MM.1S (cell line): ENCODE data around the gene SLC45A3.
"Not testable (repeated sequence)": the region's sequence is repeated elsewhere in the genome, so short reads cannot be mapped to it uniquely, and the experiment has no call there.

Experiments used
- DNase-seq: peaks from one replicate; pipeline ENCODE4 v3.0.0-alpha.2; 2015
- H2AFZ ChIP-seq: fragments of 300-600 bp; sonication (generic); 2 replicates; pipeline ENCODE4 v1.6.0; 2016; ENCODE audit warnings: antibody characterized with exemption, low read length
- H3F3A ChIP-seq: fragments of 300-600 bp; sonication (generic); 2 replicates; pipeline ENCODE4 v1.6.1; 2016; ENCODE audit warnings: mild to moderate bottlenecking, antibody characterized with exemption, low read length, moderate library complexity, mixed read lengths; ENCODE audit not compliant: insufficient read depth
- H3K27ac ChIP-seq: fragments of 300-600 bp; sonication (generic); 2 replicates; pipeline ENCODE4 v1.5.1; 2016; ENCODE audit warnings: mild to moderate bottlenecking, low read length
- H3K27me3 ChIP-seq: fragments of 300-600 bp; sonication (generic); replicated peaks from 2 replicates; pipeline ENCODE4 v1.6.0; 2016; ENCODE audit warnings: low read length; ENCODE audit not compliant: insufficient read depth
- H3K36me3 ChIP-seq: fragments of 300-600 bp; sonication (generic); replicated peaks from 2 replicates; pipeline ENCODE4 v1.6.1; 2016; ENCODE audit warnings: mild to moderate bottlenecking, low read length, mixed read lengths; ENCODE audit not compliant: insufficient read depth
- H3K4me1 ChIP-seq: fragments of 300-600 bp; sonication (generic); 2 replicates; pipeline ENCODE4 v1.6.1; 2016; ENCODE audit warnings: low read length, mixed read lengths
- H3K4me2 ChIP-seq: fragments of 300-600 bp; sonication (generic); 2 replicates; pipeline ENCODE4 v1.6.0; 2016; ENCODE audit warnings: low read depth, low read length
- H3K4me3 ChIP-seq: fragments of 300-600 bp; sonication (generic); 2 replicates; pipeline ENCODE4 v1.5.1; 2016; ENCODE audit warnings: low read length, mixed read lengths
- H3K79me2 ChIP-seq: fragments of 300-600 bp; sonication (generic); 2 replicates; pipeline ENCODE4 v1.6.1; 2016; ENCODE audit warnings: mixed run types, low read length, mixed read lengths
- H3K9ac ChIP-seq: fragments of 300-600 bp; sonication (generic); 2 replicates; pipeline ENCODE4 v1.6.1; 2016; ENCODE audit warnings: low read length, mixed read lengths
- H3K9me2 ChIP-seq: fragments of 300-600 bp; sonication (generic); replicated peaks from 2 replicates; pipeline ENCODE4 v1.6.1; 2016; ENCODE audit warnings: mild to moderate bottlenecking, low read length, mixed read lengths; ENCODE audit not compliant: insufficient read depth
- H3K9me3 ChIP-seq: fragments of 300-600 bp; sonication (generic); replicated peaks from 2 replicates; pipeline ENCODE4 v1.6.1; 2016; ENCODE audit warnings: mild to moderate bottlenecking, low read length, mixed read lengths; ENCODE audit not compliant: insufficient read depth
- H4K20me1 ChIP-seq: fragments of 300-600 bp; sonication (generic); 2 replicates; pipeline ENCODE4 v1.6.1; 2016; ENCODE audit warnings: mild to moderate bottlenecking, low read length, moderate library complexity, mixed read lengths; ENCODE audit not compliant: insufficient read depth
- CTCF ChIP-seq: fragments of 300-600 bp; sonication (generic); IDR thresholded peaks from 2 replicates; pipeline ENCODE4 v1.5.1; 2016; ENCODE audit warnings: antibody characterized with exemption, low read length, mixed read lengths
- EZH2 ChIP-seq: fragments of 300-600 bp; sonication (generic); optimal IDR thresholded peaks from 2 replicates; pipeline ENCODE3; 2017; ENCODE audit warnings: low read depth, mild to moderate bottlenecking, antibody characterized with exemption, low read length, mixed read lengths
- EZH2phosphoT487 ChIP-seq: fragments of 300-600 bp; sonication (generic); IDR thresholded peaks from 2 replicates; pipeline ENCODE4 v1.6.1; 2018; ENCODE audit warnings: antibody characterized with exemption, low read length

Gene SLC45A3

GRCh38 chr1:205680073-205680851 is at the start of gene SLC45A3:
TSS of gene SLC45A3 (minus strand) at chr1:205680509. CDS start at chr1:205664656, 15,853 bp downstream.
- Histone ChIP-seq H3K4me3 (peak within 1 kb of the TSS; percentile 66), H2AFZ (peak within 1 kb of the TSS; percentile 69), H3K27me3 (peaks cover 26% of the 10 kb centered on the region), H3K9ac (no peak within 1 kb of the TSS), H3K9me2 (no peaks in the 10 kb centered on the region), H3K27ac (no peak within 1 kb of the TSS), H4K20me1 (no peaks in the 10 kb centered on the region), H3K36me3 (no peaks in the 10 kb centered on the region), H3K9me3 (no peaks in the 10 kb centered on the region), H3K4me2 (peak within 1 kb of the TSS; percentile 97), H3F3A (no peaks in the 10 kb centered on the region), H3K4me1 (no peaks in the 10 kb centered on the region), H3K79me2 (no peaks in the 10 kb centered on the region)
- DNase-seq: peak; percentile 43
- TF ChIP-seq EZH2phosphoT487 (no peak), EZH2 (no peak), CTCF (no peak)

GRCh38 chr1:205726619-205727125 is 46.4 kb upstream of the SLC45A3 start:
- H3K4me1 ChIP-seq: no peaks in the 10 kb centered on the region
- H3K4me3 ChIP-seq: no peak overlapping the region
- H3K4me2 ChIP-seq: no peak overlapping the region
- no peak for TF ChIP-seq CTCF
- TF ChIP-seq EZH2: no peak
- TF ChIP-seq EZH2phosphoT487: no peak
- H3K79me2 ChIP-seq: peaks cover 76% of the 10 kb centered on the region
- H3K36me3 ChIP-seq: peaks cover 6% of the 10 kb centered on the region; the same call in 1 of the 2 replicates
- DNase-seq: no peak
- H3K9ac ChIP-seq: no peak overlapping the region
- H4K20me1 ChIP-seq: no peaks in the 10 kb centered on the region; the same call in 1 of the 2 replicates
- H3K27me3 ChIP-seq: no peaks in the 10 kb centered on the region
- no peaks in the 10 kb centered on the region for H3K9me2 ChIP-seq
- H3K27ac ChIP-seq: no peak overlapping the region
- H2AFZ ChIP-seq: no peak overlapping the region
- H3K9me3 ChIP-seq: no peaks in the 10 kb centered on the region
- 0 out of 2 replicates have a peak, but pooled peaks cover 4% of the 10 kb centered on the region for H3F3A ChIP-seq

- TF ChIP-seq EZH2: no peak
- no peak for TF ChIP-seq CTCF
- TF ChIP-seq EZH2phosphoT487: no peak
- Histone ChIP-seq H3K79me2 (peaks cover 65% of the 10 kb centered on the region), H3K9me2 (no peaks in the 10 kb centered on the region), H3K36me3 (peaks cover 8% of the 10 kb centered on the region; the same call in 1 of the 2 replicates), H2AFZ (no peak overlapping the region), H3K27me3 (no peaks in the 10 kb centered on the region), H3K4me3 (no peak overlapping the region), H3K27ac (no peak overlapping the region), H3K4me2 (no peak overlapping the region), H3K4me1 (no peaks in the 10 kb centered on the region), H4K20me1 (no peaks in the 10 kb centered on the region; the same call in 1 of the 2 replicates), H3K9ac (no peak overlapping the region), H3F3A (0 out of 2 replicates have a peak, but pooled peaks cover 4% of the 10 kb centered on the region), H3K9me3 (no peaks in the 10 kb centered on the region)
- no peak for DNase-seq
These were observed 45.2 kb upstream of the SLC45A3 start for GRCh38 chr1:205725514-205725913.

GRCh38 chr1:205720740-205721139 is 40.4 kb upstream of the SLC45A3 start:
- not testable (repeated sequence) for H3K9me2 ChIP-seq, H3K27ac ChIP-seq, H3K4me3 ChIP-seq, H3F3A ChIP-seq, DNase-seq, H3K4me1 ChIP-seq, H3K9ac ChIP-seq, H3K4me2 ChIP-seq, H3K27me3 ChIP-seq, H2AFZ ChIP-seq, H4K20me1 ChIP-seq, H3K9me3 ChIP-seq
- Histone ChIP-seq H3K36me3 (peaks cover 29% of the 10 kb centered on the region), H3K79me2 (peaks cover 22% of the 10 kb centered on the region)
